VCaP (cell line): ENCODE measurements around the gene C19orf67.

Experiments used
- H3K27ac ChIP-seq: fragments of 450-650 bp; 2 replicates; pipeline ENCODE4 v1.5.1; 2017
- TF ChIP-seq, protein P1 (sequence below): fragments of 450-650 bp; conservative IDR thresholded peaks from 2 replicates; pipeline ENCODE4 v1.5.1; 2017; ENCODE audit warnings: mild to moderate bottlenecking, moderate library complexity

The C19orf67 gene

DNA sequence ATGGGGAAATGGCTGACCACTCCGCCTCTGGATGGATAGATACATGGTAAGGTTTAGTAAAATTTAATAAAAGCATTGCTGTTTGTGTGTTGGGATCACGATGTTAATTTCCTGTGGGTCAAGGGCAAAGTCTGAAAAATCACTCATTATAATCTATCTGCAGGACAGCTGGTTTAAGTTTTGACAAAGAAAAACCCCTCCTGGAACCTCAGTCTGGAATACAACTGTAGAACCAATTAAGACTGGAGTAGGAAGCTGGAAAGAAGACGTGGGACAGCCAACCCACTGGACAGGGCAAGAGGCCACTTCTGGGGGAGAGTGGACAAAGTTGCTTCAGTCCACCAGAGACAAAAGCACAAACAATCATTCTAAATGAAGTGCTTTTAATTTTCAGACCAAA is 33.6 kb upstream of the C19orf67 start:
- peak overlapping the region; percentile 91 for H3K27ac ChIP-seq

DNA sequence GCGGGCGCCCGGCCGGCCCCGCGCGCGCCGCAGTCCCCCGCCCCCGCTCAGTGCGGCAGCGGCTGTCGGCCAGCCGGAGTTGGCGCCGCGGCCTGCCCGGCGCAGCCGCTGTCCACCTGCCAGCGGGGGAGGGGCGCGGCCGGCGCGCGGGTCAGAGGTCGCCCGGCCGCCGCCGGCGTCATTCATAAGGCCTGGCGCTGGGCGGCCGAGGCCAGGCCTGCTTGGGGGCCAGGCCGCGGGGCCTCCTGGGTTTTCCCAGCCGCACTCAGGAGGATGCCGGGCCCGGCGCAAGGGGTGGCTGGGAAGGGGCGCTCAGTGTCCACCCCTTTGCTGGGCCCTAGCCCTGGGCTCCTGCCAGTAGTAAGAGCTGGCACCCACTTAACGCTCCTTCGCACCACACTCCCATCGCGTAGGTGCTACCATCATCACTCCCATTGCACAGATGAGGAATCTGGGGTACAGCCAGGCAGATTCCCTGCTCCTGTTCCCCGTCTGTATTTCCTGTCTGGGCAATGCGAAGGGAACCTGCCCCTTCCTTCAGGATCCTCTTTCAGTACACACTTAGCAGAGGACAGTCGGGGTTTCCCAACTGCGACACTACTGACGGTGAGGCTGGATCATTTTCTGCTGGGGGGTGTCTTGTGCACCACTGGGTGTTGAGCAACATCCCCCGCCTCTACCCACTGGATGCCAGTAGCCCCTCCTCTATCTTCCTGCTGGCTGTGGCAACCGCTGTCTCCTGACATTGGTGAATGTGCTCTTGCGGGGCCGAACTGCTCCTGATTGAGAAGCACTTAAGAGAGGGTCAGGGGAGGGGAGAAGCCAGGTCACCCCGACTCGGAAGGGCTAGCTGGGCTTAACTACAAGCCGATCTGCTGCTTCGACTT is 32.8 kb upstream of the C19orf67 start:
- TF ChIP-seq, protein P1, sequence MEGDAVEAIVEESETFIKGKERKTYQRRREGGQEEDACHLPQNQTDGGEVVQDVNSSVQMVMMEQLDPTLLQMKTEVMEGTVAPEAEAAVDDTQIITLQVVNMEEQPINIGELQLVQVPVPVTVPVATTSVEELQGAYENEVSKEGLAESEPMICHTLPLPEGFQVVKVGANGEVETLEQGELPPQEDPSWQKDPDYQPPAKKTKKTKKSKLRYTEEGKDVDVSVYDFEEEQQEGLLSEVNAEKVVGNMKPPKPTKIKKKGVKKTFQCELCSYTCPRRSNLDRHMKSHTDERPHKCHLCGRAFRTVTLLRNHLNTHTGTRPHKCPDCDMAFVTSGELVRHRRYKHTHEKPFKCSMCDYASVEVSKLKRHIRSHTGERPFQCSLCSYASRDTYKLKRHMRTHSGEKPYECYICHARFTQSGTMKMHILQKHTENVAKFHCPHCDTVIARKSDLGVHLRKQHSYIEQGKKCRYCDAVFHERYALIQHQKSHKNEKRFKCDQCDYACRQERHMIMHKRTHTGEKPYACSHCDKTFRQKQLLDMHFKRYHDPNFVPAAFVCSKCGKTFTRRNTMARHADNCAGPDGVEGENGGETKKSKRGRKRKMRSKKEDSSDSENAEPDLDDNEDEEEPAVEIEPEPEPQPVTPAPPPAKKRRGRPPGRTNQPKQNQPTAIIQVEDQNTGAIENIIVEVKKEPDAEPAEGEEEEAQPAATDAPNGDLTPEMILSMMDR = no peak
- peak overlapping the region; percentile 91 for H3K27ac ChIP-seq

More for the DNA sequence above, 33.6 kb upstream of the C19orf67 start:
- TF ChIP-seq, protein P1 = no peak

DNA sequence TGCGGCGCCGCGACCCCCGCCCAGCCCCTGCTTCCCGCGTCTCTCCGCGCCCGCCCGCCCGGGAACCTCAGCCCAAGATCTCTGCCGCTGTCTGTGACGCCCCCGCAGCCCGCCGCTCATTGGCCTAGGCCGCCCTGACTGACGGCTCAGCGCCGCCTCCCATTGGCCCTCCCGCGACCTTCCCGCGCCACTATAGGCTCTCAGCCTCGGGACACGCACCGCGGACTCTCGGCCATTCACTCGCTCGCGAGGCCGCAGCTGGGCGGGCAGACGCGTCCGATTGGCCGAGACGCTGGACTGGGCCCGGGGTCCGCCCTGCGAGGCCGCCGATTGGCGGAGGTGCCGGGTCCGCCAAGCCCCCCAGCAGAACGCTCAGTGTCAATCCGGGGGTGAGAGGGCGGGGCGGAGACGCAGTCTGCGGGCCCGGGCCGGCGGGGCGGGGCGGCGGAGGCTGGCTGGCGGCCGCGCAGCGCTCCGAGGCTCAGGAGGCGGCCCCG is 32.1 kb upstream of the C19orf67 start, which contains the start of gene PRKACA:
Gene PRKACA (minus strand): TSS at position 95 of the 497 bp plus-strand sequence. CDS start 215 bp downstream, outside the sequence.
- TF ChIP-seq, protein P1 = no peak
- H3K27ac ChIP-seq = peak within 1 kb of the TSS; percentile 91

DNA sequence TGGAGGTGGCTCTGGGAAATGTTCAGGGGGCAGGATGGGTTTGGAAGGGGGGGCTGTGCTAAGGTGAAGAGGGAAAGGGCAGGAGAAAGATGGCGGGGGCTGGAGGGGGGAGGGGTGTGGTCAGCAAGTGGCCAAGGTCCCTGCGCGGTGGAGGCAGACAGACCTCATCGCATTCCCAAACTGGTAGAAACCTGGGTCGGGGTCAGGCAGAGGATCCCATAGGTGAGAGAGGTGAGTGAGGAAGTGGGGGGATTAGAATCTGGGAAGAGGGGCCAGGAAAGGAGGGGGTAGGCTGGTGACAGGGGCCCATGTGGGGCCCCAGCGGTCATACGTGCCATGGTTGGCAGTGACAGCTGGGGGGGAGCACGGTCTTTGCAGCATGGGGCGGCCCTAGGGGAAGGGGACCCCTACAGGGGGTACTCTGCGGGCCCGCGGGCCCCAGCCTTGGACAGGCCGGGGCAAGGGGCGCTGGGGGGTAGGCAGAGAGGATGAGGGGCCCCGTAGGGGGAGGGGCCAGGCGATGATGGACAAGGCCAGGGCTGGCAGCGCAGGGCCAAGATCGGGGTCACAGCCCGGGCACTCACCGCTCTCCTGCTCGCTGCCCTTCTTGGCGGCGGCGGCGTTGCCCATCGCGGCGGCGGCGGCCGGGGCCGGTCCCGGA is 31.5 kb upstream of the C19orf67 start:
- peak overlapping the region; percentile 91 for H3K27ac ChIP-seq
- TF ChIP-seq, protein P1 = no peak

DNA sequence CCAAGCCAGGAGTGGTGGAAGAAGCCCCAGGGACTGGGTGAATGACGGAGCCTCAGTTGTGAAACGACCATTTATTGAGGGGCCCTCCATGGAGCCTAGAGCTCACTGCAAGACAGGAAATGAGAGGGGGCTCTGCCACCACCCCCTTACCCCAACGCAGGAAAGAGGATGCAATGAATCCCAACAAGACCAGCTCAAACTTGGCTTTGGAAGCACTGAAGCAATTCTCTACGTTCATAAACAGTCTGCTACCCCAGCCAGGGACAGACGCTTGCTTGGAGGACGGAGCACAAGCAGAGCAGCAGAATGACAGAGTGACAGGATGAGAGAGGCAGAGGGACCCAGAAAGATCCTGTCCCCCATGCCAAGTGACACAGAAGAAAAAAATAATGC is 30.9 kb upstream of the C19orf67 start:
- TF ChIP-seq, protein P1 = no peak
- H3K27ac ChIP-seq = peak overlapping the region; percentile 91; the same call in 1 of the 2 replicates

DNA sequence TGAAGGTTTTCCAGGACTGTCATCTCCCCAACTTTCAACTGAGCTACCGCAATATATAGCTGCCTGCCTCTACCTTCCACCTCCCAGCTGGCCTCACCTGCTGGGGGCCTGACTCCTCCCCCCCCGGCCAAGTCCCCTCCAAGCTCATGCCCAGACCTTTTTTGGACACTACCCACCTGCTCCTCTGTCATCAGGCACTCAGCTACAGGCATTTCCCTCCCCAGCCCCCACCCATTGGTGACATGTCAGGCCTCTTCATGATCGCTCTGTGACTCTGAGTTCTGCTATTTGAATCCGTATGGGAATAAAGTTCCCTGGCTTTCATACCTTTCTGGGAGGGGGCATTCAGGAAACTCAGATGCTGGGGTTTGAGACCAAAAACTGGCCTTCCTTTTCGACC is 30.2 kb upstream of the C19orf67 start:
- TF ChIP-seq, protein P1 = no peak
- peak overlapping the region; percentile 91; the same call in 1 of the 2 replicates for H3K27ac ChIP-seq

DNA sequence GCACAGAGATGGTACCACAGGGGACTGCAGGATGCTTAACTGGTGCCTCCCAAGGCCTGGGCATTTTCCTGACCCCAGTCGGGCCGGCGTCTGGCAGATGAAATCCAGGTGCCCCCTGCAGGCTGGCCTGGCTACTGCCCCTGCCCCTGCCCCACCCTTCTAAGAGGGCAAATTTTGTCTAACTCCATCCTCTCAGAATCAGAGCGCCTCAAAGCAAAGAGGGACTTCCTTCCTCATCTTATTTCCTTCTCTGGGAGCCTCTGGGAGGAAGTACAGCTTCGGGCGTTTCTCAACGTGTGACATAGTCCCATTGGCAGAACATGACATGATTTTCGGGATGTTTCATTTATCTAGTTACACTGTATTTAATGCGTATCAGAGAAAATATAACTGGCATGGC is 29.3 kb upstream of the C19orf67 start:
- TF ChIP-seq, protein P1 = peak; percentile 77

More for the DNA sequence above, 29.3 kb upstream of the C19orf67 start:
- no peak overlapping the region for H3K27ac ChIP-seq
